Muscle layer of duodenum (tissue), 2 donors: ENCODE measurements around the gene HEATR9.

ENCODE experiments used
- H3K27ac ChIP-seq: one replicate; pipeline ENCODE4 v1.7.0; 2013; ENCODE audit warnings: mild to moderate bottlenecking, low read length
- H3K27me3 ChIP-seq: one replicate; pipeline ENCODE4 v1.7.0; 2013; ENCODE audit warnings: low read depth, mild to moderate bottlenecking, control low read depth, low read length
- H3K36me3 ChIP-seq, 2 donors: one replicate each; pipeline ENCODE4 v1.7.0; 2013; ENCODE audit warnings: low read length in 2 of 2, control low read depth in 1 of 2, mild to moderate bottlenecking in 1 of 2; ENCODE audit not compliant: insufficient read depth in 2 of 2, control insufficient read depth in 1 of 2
- H3K4me1 ChIP-seq, 2 donors: one replicate each; pipeline ENCODE4 v1.7.0; 2013; ENCODE audit warnings: low read length in 2 of 2, mild to moderate bottlenecking in 2 of 2, control low read depth in 1 of 2, moderate library complexity in 1 of 2; ENCODE audit not compliant: insufficient read depth in 2 of 2, control insufficient read depth in 1 of 2
- H3K4me3 ChIP-seq, 2 donors: one replicate each; pipeline ENCODE4 v1.7.0; 2013; ENCODE audit warnings: low read length in 2 of 2, low read depth in 1 of 2, mild to moderate bottlenecking in 1 of 2
- H3K9me3 ChIP-seq, 2 donors: one replicate each; pipeline ENCODE4 v1.7.0; 2013; ENCODE audit warnings: low read length in 2 of 2, control low read depth in 1 of 2, mild to moderate bottlenecking in 1 of 2; ENCODE audit not compliant: control insufficient read depth in 1 of 2
- donor health status: healthy.

Gene HEATR9

DNA sequence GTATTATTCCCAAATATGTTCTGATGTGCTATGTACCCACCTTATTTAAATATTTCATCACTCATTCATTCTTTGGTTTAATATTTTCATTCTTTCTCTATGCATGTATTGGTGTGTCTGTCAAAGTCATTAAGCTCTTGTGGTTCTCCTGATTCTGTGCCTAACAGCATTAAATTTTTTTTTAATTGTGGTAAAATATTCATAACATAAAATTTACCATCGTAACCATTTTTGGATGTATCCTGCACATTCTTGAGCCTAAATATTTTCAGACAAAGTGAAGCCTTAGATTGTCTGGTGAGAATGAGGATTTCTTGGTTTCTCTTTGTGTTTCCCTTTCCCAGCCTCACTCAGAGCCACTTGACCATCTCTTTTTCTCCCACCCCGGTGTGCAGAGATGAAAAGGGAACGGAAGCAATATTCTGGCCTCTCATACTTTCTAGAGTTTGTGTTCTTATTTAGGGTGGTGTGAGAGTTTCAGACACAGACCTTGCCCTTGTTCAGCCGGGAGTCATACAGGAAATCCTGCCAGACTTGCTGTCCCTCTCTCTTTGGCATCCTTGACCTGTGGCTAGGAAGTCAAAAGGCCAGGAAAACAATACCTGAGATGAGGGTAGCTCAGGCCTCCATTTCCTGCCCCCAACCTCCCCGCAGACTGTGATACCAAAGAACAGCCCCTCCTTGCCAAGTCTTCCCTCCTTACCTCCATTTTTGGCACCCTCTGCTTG lies 6.5 kb upstream of the HEATR9 start:
- H3K27me3 ChIP-seq, result no peaks in the 10 kb centered on the region
- H3K4me1 ChIP-seq, result no peaks in the 10 kb centered on the region
- no peaks in the 10 kb centered on the region for H3K9me3 ChIP-seq
- H3K27ac ChIP-seq, result no peak overlapping the region
- H3K36me3 ChIP-seq, result no peaks in the 10 kb centered on the region
- no peak overlapping the region for H3K4me3 ChIP-seq

DNA sequence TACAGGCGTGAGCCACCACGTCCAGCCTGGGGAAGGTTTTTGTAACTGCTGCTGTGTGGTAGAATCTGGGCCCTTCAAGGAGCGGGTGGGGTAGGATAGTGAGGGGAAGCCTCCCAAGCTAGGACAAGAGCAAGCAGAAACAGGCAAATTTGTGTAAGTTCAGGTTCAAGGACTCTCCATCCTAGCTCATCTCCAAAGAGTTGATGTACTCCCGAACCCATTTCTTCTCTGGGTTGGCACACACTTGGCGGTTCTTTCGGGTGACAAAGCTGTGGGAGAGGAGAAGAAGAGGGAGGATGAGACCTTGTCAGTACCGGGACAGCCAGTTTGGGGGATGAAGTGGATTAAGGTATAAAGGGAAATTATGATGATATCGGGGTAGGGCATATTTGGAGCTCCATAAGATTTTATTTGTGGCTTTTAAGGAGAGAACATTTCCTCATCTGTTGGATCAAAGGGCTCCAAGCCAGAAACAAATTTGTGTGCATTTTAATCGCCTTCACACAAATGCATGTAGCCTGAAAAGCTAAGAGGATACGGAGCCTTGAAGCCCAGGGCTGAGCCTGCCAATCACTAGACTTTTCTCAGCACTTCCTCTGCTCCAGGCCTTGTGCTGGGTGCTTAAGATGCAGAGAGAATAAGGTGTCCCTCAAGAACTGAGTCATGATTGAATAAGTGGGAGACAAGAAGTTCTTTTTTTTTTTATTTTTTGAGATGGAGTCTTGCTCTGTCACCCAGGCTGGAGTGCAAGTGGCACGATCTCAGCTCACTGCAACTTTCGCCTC lies 3.7 kb upstream of the HEATR9 start:
- Histone ChIP-seq H3K36me3 (no peaks in the 10 kb centered on the region), H3K27ac (no peak overlapping the region), H3K4me3 (no peak overlapping the region), H3K4me1 (no peaks in the 10 kb centered on the region), H3K9me3 (no peaks in the 10 kb centered on the region), H3K27me3 (no peaks in the 10 kb centered on the region)

DNA sequence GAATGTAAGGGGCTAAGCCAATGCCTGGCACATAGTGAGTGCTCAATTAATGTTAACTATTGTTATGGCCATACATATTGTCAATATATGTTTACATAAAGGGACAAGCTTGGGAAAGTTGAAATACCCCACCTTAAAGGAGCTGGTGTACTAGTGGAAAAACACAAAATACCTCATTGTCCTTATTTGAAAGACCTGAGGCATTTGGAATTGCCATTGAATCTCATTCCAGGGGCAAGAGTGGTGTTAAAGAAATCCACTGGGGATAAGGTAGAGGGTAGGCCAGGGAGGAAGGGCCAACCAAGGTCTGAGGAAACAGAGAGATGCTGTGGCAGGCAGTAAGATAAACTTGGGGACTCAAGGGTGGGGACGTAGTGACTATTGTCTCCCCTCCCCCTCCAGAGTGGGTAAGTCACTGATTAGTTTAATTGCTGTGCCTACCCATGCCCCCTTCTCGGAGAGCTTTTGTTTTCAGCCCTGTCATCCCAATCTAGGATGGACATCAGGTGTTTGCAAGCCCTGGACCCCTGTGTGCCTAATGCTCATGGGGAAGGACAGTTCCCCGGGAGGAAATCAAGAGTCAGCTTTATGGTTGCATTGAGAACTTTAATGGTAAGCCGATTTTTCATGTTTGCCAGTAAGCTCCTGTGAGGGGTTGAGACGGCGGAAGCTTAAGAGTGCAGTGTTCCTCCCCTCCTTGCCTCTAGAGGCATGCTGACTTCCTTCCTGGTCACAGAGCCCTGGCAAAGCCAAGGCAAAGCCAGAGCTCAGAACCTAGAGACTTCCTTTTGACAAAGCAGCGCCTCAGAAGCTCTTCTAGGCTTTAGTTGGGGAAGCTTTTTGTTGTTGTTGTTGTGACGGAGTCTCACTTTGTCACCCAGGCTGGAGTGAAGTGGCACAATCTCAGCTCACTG lies 2.5 kb upstream of the HEATR9 start:
- H3K27ac ChIP-seq, result no peak overlapping the region
- H3K4me1 ChIP-seq, result peaks cover 0 to 4% of the 10 kb centered on the region in 2 donors
- H3K36me3 ChIP-seq, result no peaks in the 10 kb centered on the region
- no peaks in the 10 kb centered on the region for H3K27me3 ChIP-seq
- no peak overlapping the region for H3K4me3 ChIP-seq
- H3K9me3 ChIP-seq, result no peaks in the 10 kb centered on the region

DNA sequence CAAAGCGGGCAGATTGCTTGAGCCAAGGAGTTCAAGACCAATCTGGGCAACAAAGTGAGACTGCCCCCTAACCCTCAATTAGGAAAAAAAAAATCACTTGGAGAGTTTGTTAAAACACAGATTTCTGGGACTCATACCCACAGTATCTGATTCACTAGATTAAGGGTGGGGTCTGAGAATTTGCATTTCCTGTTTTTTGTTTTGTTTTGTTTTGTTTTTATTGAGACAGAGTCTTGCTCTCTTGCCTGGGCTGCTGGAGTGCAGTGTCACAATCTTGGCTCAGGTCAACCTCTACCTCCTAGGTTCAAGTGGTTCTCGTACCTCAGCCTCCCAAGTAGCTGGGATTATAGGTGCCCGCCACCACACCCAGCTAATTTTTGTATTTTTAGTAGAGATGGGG lies 1.1 kb downstream of the HEATR9 start:
- no peaks in the 10 kb centered on the region for H3K27me3 ChIP-seq
- peaks cover 0 to 4% of the 10 kb centered on the region in 2 donors for H3K4me1 ChIP-seq
- peaks cover 0 to 3% of the 10 kb centered on the region in 2 donors for H3K36me3 ChIP-seq
- H3K27ac ChIP-seq, result no peak overlapping the region
- H3K4me3 ChIP-seq, result no peak overlapping the region
- H3K9me3 ChIP-seq, result no peaks in the 10 kb centered on the region

DNA sequence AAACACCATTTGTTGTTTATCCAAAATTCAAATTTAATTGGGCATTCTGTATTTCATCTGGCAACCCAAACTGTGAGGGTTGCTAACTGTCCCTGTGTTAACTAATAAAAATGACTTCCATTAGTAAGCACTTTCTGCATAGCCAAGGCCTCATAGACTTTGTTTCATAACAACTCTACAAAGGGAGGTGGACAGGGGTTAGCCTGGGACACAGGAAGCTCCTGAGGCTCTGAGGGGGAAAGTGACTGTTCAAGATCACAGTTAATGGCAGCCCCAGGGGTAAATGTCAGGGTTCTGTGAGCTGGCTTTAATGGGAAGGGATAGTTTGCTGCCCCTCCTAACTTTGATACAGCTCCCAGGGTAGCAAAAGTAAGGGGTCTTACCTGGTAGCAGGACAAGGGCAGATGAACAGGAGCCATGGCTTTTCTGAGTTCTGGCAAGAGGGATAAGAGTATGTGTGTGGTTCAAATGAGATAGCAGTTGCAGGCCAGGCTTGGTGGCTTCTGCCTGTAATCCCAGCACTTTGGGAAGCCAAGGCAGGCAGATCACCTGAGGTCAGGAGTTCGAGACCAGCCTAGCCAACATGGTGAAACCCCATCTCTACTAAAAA lies 2.2 kb downstream of the HEATR9 start:
- no peak overlapping the region for H3K27ac ChIP-seq
- H3K4me1 ChIP-seq, result peaks cover 0 to 4% of the 10 kb centered on the region in 2 donors
- H3K27me3 ChIP-seq, result no peaks in the 10 kb centered on the region
- H3K36me3 ChIP-seq, result peaks cover 0 to 3% of the 10 kb centered on the region in 2 donors
- no peaks in the 10 kb centered on the region for H3K9me3 ChIP-seq
- H3K4me3 ChIP-seq, result no peak overlapping the region

DNA sequence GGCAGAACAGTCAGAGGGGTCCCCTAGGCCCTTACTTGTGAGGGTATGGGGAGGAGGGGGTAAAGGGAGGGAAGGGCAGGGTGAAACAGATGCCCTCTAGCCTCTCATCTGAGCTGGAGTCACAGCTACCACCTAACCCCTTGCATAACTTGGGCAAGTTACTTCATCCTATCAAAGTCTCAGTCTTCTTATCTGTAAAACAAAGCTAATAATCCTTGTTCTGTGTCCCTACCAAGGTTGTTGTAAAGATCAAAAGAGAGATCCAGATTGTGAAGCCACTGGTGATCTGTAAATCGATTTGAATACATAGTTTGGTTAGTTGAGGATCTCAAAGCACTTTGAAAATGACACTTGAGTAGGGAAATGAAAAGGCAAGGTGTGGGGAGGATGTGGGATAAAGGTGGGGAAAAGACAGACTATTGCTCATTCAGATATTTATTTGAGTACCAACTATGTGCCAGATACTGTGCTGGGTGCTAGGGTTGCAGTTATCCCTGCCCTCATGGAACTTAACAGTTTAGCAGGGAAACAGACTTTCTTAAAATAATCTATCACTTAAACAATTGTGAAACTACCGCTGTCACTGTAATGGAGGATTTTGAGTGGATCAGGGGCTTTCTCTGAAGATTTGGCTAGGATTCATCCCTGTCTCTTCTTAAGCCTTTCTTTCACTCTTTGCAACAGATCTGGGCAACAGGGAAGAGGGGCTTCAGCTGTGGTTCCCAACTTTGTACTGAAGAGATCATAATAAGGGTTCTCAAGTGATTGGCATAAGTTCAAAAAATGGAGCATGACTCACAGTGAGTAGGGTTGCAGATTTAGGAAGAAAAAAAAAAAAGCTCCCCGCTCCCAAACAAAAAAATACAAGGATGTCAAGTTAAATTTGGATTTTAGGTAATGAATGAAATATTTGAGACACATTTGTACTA lies 3.0 kb downstream of the HEATR9 start:
- H3K27ac ChIP-seq, result no peak overlapping the region
- peaks cover 0 to 3% of the 10 kb centered on the region in 2 donors for H3K36me3 ChIP-seq
- H3K4me1 ChIP-seq, result peaks cover 0 to 4% of the 10 kb centered on the region in 2 donors
- H3K9me3 ChIP-seq, result no peaks in the 10 kb centered on the region
- H3K27me3 ChIP-seq, result no peaks in the 10 kb centered on the region
- no peak overlapping the region for H3K4me3 ChIP-seq

DNA sequence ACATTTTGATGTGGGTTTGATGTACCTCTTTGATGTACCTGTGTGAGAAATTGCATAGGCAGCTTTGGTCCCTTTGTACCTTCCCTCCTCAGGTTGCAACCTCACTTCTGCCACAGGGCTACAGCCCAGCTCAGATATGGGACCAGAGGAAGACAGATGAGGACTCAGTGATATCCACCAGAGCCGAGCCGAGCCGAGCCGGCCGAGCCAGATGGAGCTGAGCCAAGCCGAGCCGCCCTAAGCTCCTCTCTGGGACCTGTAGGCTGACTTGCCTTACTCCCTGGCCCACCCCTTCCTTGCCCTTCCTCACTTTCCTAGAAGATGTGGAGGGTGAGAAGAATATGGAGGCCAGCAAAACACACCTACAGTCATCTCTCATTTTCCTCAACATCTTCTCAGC lies 3.8 kb downstream of the HEATR9 start:
- Histone ChIP-seq H3K27ac (no peak overlapping the region), H3K27me3 (no peaks in the 10 kb centered on the region), H3K9me3 (no peaks in the 10 kb centered on the region)

DNA sequence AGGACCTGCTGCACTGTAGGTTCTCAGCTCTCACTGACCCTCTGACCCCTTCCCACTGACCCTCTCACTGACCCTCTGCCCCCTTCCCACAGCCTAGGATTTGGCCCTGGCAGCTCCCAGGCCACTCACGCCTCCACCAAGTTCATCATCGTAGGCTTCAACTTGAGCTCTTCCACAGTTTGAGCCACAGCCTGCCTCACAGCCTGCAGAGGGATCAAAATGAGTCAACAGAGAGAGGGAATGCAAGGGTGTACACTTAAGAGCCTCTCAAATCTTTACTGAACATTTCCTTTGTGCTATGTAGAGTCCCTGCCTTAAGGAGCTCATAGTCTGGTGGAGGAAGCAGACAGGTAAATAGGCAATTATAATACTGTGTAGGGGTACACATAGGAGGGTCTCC lies 12.1 kb downstream of the HEATR9 start:
- H3K27ac ChIP-seq, result no peak overlapping the region
- no peaks in the 10 kb centered on the region for H3K27me3 ChIP-seq
- H3K4me3 ChIP-seq, result no peak overlapping the region
- H3K9me3 ChIP-seq, result no peaks in the 10 kb centered on the region
- H3K36me3 ChIP-seq, result peaks cover 0 to 10% of the 10 kb centered on the region in 2 donors
- H3K4me1 ChIP-seq, result no peaks in the 10 kb centered on the region

More for the DNA sequence above, 3.8 kb downstream of the HEATR9 start:
- peaks cover 0 to 4% of the 10 kb centered on the region in 2 donors for H3K4me1 ChIP-seq
- peaks cover 0 to 3% of the 10 kb centered on the region in 2 donors for H3K36me3 ChIP-seq
- no peak overlapping the region for H3K4me3 ChIP-seq

DNA sequence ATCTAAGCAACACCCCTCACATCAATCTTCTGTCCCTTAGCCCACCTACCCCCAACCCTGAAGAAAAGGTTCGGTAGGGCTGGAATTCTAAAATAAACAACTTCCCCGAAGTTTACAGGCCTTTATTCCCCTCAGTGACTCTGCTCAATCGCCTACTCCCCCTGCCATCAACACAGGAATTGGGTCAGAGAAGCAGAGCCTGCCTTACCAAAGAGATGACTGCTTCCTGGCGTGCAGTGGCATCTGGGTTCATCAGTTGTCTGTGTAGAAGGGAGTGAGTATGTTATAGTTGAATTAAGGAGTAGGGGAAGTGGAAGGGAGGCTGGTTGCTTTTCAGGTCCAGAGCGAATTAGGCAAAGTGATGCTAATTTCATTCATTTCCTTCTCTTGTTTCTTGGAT lies 12.7 kb downstream of the HEATR9 start:
- no peaks in the 10 kb centered on the region for H3K9me3 ChIP-seq
- H3K4me3 ChIP-seq, result no peak overlapping the region
- H3K36me3 ChIP-seq, result peaks cover 0 to 10% of the 10 kb centered on the region in 2 donors
- H3K4me1 ChIP-seq, result no peaks in the 10 kb centered on the region
- no peaks in the 10 kb centered on the region for H3K27me3 ChIP-seq
- no peak overlapping the region for H3K27ac ChIP-seq
